ENCODE data around the gene SERPINA10. TPM values are rescaled to one million over a fixed set of nuclear protein-coding genes. Genes with fewer than 3 reads are reported as not detected.

Gene SERPINA10
- 0.05 TPM in 1 of 5 replicates, not detected in the others for total RNA-seq (2022; extraction: Qiagen RNA extraction)

DNA sequence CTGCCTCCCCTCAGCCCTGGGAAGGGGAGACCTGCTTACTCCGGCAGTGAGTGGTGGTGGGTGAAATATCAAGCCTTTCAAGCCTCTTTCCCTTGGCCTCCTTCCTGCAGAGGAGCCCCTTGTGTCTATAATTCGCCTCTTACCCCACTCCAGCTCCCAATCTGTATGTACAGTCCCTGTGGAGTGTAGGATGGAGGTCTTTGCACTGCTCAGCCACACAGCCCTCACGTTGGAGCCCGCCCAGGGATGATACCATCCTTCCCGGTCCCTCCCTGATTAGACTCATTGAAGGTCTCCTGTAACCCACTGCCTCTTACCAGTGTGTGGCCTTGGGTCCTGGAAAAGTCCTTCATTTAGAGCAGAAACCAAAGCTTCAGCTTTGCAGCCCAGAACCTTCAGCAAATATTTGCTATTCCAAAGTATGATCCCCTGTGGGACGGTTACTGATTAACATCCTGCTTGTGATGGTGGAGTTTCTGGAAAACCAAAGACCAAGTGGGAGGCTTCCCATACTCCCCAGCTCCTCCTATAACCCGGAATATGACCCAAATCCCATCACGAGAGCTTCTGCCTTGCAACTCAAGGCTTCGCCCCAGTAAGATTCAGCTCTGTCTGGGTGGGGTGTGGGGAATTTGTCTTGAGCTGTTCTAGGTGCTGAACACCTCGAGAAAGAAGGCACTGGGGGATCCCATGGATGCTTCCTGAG lies at the start of gene SERPINA10:
SERPINA10 (minus strand) TSS at position 397 of the 706 bp plus-strand sequence. CDS start 2,675 bp downstream, outside the sequence.

DNA sequence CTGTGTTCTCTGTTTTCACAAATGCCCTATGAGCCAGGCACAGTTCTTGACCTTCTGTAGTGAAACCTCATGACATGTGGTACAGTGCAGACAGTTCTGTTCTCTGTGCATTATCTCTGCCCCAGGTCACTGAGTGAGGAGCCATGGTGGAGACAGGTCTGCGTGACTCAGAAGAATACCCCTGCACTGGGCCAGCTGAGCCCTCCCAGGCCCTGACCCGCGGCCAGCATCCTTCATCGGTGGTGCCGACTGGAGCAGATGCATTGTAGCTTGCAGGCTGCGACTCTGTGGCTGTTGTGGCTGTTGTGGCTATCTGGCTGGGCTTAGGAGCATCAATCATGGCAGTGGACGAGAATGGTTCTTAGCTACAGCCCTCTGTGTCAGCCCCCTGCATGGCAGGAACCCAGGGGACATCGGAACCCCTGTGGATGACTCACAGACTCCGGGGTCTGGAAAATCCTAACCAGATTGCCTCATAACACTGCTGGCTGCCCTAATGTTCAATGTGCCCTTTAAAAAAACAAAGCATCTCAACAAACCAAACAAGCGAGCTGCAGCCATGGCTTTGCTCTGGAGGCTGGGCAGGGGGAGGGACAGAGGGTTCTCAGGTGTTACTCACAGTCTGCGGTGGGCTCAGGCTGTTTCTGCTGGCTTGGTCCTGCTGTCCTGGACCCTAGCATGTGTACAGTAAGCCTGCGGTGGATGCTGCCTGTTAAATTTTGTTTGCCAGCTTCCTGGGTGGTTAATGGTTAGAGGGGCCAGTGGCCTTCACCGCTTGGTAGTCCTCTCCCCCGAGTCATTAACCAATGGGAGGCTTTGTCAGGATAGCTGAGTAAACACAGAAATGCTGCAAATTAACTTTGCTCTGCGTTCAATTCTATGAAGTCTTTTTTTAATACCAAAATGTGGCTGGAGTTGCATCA lies 29.8 kb upstream of the SERPINA10 start, which contains the start of gene SERPINA6:
SERPINA6 (minus strand) TSS at position 689 of the 923 bp plus-strand sequence. CDS start 8,688 bp downstream, outside the sequence.

Other genes with a start within 250 kb of the SERPINA10 start
- gene DDX24, start 212.1 kb downstream of the SERPINA10 start, total RNA-seq (2022; extraction: Qiagen RNA extraction) = 169 to 176 TPM (median 173 TPM) in 5 replicates
- 18.8 to 21.4 TPM (median 19.4 TPM) in 5 replicates for gene IFI27L1, start 212.0 kb downstream of the SERPINA10 start, total RNA-seq (2022; extraction: Qiagen RNA extraction)
- 0.40 to 1.6 TPM (median 1.3 TPM) in 5 replicates for gene IFI27, start 182.5 kb downstream of the SERPINA10 start, total RNA-seq (2022; extraction: Qiagen RNA extraction)
- gene IFI27L2, start 163.7 kb downstream of the SERPINA10 start, total RNA-seq (2022; extraction: Qiagen RNA extraction) = 48.8 to 58.4 TPM (median 51.5 TPM) in 5 replicates
- 0.29 to 0.59 TPM (median 0.30 TPM) in 5 replicates for gene PPP4R4, start 118.9 kb downstream of the SERPINA10 start, total RNA-seq (2022; extraction: Qiagen RNA extraction)
- gene SERPINA6, start 30.1 kb upstream of the SERPINA10 start, total RNA-seq (2022; extraction: Qiagen RNA extraction) = 0.92 to 1.4 TPM (median 1.2 TPM) in 5 replicates
- gene SERPINA2, start 73.4 kb upstream of the SERPINA10 start, total RNA-seq (2022; extraction: Qiagen RNA extraction) = not detected in 5 replicates
- gene SERPINA1, start 95.3 kb upstream of the SERPINA10 start, total RNA-seq (2022; extraction: Qiagen RNA extraction) = 1.2 to 2.2 TPM (median 1.9 TPM) in 5 replicates
- gene SERPINA11, start 159.5 kb upstream of the SERPINA10 start, total RNA-seq (2022; extraction: Qiagen RNA extraction) = not detected in 5 replicates
- gene SERPINA9, start 182.9 kb upstream of the SERPINA10 start, total RNA-seq (2022; extraction: Qiagen RNA extraction) = not detected in 5 replicates
- 0.06 TPM in 1 of 5 replicates, not detected in the others for gene SERPINA12, start 216.2 kb upstream of the SERPINA10 start, total RNA-seq (2022; extraction: Qiagen RNA extraction)